ENCODE measurements around the gene RNF128. TPM values are rescaled to one million over a fixed set of nuclear protein-coding genes. Genes with fewer than 3 reads are reported as not detected.
A peak's percentile ranks its signal among the peaks of the same experiment; 100 is the strongest.
"Not testable (repeated sequence)": the region's sequence is repeated elsewhere in the genome, so short reads cannot be mapped to it uniquely, and the experiment has no call there.

Gene RNF128
- total RNA-seq, 1 experiment from 2014 or later = 0.30 TPM

GRCh38 chrX:106731590-106731989 lies 5.1 kb downstream of the RNF128 start:
- Histone ChIP-seq H3K9me3 (no peaks in the 10 kb centered on the region), H3K4me3 (no peak overlapping the region), H3K36me3 (no peaks in the 10 kb centered on the region), H3K27me3 (no peaks in the 10 kb centered on the region)
- no peak for DNase-seq

GRCh38 chrX:106734827-106735226 lies 8.3 kb downstream of the RNF128 start:
- no peak for DNase-seq
- Histone ChIP-seq H3K4me3 (no peak overlapping the region), H3K27me3 (no peaks in the 10 kb centered on the region), H3K36me3 (no peaks in the 10 kb centered on the region), H3K9me3 (no peaks in the 10 kb centered on the region)

DNA sequence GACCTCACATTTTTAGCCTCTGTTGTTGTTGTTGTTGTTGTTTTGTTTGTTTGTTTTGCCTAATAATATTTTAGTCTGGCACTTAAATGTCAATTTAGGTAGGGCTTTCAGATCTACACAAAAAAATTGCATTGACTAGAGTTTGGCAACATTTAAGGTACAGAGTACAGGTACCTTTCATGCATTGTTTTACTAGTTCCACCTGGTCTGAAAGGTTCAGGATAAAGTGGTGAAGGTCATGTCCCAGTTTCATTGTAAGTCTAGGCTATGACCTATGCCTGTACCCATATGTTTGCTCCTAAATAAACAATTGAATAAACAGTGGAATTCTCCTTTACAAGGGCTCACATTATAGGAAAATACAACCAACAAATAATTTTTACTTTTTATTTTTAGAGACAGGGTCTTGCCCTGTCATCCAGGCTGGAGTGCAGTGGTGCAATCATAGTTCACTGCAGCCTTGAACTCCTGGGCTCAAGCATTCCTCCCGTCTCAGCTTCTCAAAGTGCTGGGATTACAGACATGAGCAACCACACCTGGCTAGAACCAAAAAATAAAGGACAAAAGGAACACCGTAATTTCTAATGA lies 13.8 kb downstream of the RNF128 start:
- H3K36me3 ChIP-seq = no peaks in the 10 kb centered on the region
- H3K9me3 ChIP-seq = no peaks in the 10 kb centered on the region
- no peak overlapping the region for H3K4me3 ChIP-seq
- DNase-seq = no peak
- H3K27me3 ChIP-seq = no peaks in the 10 kb centered on the region

DNA sequence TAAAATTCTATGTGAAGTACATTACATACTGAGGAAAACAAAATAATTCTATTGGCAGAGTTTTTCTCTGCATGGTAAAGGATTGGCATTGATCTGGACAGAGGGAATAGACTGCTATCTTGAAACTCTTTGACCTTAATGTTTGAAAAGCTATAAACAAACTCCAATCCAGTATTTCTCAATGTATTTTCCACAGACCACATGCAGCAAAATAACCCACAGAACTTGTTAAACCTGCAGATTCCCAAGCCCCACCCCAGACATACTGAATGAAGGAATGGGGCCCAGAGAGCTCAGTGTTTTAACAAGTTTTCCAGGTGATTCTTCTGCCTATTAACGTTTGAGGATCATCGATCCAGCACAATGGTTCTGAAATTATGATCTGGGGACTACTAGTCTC lies 15.7 kb downstream of the RNF128 start:
- Histone ChIP-seq H3K27me3 (no peaks in the 10 kb centered on the region), H3K9me3 (no peaks in the 10 kb centered on the region), H3K4me3 (no peak overlapping the region), H3K36me3 (no peaks in the 10 kb centered on the region)
- no peak for DNase-seq

DNA sequence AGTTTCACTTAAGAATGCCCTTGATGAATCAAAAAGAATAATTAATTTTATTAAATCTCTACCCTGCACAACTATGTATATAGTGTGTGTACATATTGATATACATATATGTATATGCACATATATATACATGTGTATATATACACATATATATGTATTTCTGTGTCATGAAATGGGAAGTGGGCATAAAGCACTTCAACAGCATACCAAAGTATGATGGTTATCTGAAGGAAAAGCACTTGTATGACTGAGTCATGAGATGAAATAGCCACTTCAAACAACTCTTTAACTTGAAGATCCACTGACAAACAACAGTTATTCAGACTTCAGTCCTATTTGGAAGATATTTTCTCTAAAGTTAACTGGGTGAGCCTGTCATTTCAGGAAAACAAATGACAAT lies 16.3 kb downstream of the RNF128 start:
- Histone ChIP-seq H3K27me3 (no peaks in the 10 kb centered on the region), H3K36me3 (no peaks in the 10 kb centered on the region), H3K9me3 (no peaks in the 10 kb centered on the region), H3K4me3 (no peak overlapping the region)
- no peak for DNase-seq

GRCh38 chrX:106748377-106748776 lies 21.9 kb downstream of the RNF128 start:
- Histone ChIP-seq H3K36me3 (no peaks in the 10 kb centered on the region), H3K9me3 (no peaks in the 10 kb centered on the region), H3K27me3 (no peaks in the 10 kb centered on the region), H3K4me3 (no peak overlapping the region)
- no peak for DNase-seq

DNA sequence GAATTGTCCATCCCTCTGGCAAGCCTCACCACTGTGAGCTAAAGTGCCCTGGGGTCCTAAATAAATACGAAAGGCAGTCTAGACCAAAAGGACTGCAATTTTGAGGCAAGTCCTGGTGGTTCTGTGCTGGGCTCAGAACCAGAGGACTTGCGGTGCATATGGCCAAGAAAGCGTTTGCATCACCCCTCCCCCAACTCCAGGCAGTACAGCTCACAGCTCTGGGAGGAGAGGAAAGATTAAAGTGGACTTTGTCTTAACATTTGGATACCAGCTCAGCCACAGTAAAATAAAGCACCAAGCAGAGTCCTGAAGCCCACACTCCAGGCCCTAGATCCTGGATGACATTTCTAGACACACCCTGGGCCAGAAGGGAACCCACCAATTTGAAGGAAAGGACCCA lies 24.9 kb downstream of the RNF128 start:
- Histone ChIP-seq H3K36me3 (no peaks in the 10 kb centered on the region), H3K9me3 (no peaks in the 10 kb centered on the region), H3K4me3 (no peak overlapping the region), H3K27me3 (no peaks in the 10 kb centered on the region)
- no peak for DNase-seq

DNA sequence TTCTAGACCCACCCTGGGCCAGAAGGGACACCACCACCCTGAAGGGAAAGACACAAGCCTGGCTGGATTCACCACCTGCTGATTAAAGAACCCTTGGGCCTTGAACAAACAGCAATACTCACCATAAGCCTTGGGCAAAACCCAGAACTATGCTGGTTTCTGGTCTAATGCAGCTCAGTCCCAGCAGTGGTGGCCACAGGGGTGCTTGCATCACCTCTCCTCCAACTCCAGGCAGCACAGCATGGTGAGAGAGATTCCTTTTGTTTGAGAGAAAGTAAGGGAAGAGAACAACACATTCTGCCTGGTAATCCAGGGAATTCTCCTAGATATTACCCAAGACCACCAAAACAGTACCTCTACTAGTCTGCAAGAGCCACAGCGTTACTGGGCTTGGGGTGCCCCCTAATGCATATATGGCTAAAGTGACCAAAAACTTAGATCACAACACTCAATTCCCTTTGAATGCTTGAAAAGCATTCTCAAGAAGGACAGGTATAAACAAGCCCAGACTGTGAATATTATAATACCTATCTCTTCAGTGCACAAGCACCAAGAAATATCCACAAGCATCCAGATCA lies 25.7 kb downstream of the RNF128 start:
- DNase-seq = no peak
- Histone ChIP-seq H3K9me3 (no peaks in the 10 kb centered on the region), H3K27me3 (no peaks in the 10 kb centered on the region), H3K4me3 (no peak overlapping the region), H3K36me3 (no peaks in the 10 kb centered on the region)

DNA sequence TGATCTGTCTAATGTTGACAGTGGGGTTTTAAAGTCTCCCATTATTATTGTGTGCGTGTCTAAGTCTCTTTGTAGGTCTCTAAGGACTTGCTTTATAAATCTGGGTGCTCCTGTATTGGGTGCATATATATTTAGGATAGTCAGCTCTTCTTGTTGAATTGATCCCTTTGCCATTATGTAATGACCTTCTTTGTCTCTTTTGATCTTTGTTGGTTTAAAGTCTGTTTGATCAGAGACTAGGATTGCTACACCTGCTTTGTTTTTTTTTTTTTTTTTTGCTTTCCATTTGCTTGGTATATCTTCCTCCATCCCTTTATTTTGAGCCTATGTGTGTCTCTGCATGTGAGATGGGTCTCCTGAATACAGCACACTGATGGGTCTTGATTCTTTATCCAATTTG lies 42.8 kb downstream of the RNF128 start:
- not testable (repeated sequence) for H3K27me3 ChIP-seq, H3K4me3 ChIP-seq, H3K9me3 ChIP-seq, H3K36me3 ChIP-seq, DNase-seq

GRCh38 chrX:106774981-106775380 lies 48.5 kb downstream of the RNF128 start:
- Histone ChIP-seq H3K9me3 (no peaks in the 10 kb centered on the region), H3K36me3 (no peaks in the 10 kb centered on the region), H3K27me3 (no peaks in the 10 kb centered on the region), H3K4me3 (no peak overlapping the region)
- DNase-seq = no peak

- DNase-seq = no peak
- H3K4me3 ChIP-seq = no peak overlapping the region
- H3K9me3 ChIP-seq = no peaks in the 10 kb centered on the region
- no peaks in the 10 kb centered on the region for H3K36me3 ChIP-seq
- H3K27me3 ChIP-seq = no peaks in the 10 kb centered on the region
Measured at GRCh38 chrX:106780264-106780663, 53.8 kb downstream of the RNF128 start.

- Histone ChIP-seq H3K4me3 (no peak overlapping the region), H3K9me3 (no peaks in the 10 kb centered on the region)
- no peak for DNase-seq
Measured at GRCh38 chrX:106780664-106781377, 54.3 kb downstream of the RNF128 start.

DNA sequence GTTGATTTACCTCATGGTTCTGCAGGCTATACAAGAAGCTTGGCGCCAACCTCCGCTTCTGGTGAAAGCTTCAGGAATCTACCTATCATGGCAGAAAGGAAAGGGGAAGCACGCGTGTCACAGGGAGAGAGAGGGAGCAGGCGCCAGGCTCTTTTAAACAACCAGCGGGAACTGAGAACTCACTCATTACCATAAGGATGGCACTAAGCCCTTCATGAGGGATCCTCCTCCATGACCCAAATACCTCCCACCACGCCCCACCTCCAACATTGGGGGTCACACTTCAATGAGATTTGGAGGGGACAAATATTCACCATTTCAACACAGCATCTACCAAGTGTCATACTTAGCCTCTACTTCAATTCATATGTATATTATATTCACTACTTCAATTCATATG lies 57.2 kb downstream of the RNF128 start:
- H3K4me3 ChIP-seq = no peak overlapping the region
- no peaks in the 10 kb centered on the region for H3K9me3 ChIP-seq

More at GRCh38 chrX:106780664-106781377, 54.3 kb downstream of the RNF128 start:
- H3K36me3 ChIP-seq = no peaks in the 10 kb centered on the region
- H3K27me3 ChIP-seq = no peaks in the 10 kb centered on the region

DNA sequence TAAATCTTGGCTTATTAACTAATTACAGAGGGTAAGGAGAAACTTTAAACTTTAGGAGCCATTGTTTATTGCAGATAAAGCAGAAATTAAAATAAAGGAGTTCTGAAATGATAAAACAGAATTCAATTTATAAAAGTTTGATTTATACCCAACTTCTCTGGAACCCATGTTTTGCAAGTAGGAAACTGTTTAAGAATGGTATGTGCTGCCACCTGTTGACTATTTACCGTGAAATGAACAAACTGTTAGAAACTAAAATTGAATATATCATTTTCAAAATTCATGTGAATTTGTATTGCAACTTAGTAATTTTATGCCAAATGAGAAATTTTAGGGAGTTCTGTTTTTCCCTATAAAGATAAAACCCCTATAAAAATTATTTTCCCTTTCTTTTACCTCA lies 65.0 kb downstream of the RNF128 start:
- DNase-seq = no peak
- Histone ChIP-seq H3K27me3 (no peaks in the 10 kb centered on the region), H3K9me3 (no peaks in the 10 kb centered on the region), H3K36me3 (no peaks in the 10 kb centered on the region), H3K4me3 (no peak overlapping the region)

More for the DNA sequence above, 57.2 kb downstream of the RNF128 start:
- DNase-seq = no peak
- Histone ChIP-seq H3K36me3 (no peaks in the 10 kb centered on the region), H3K27me3 (no peaks in the 10 kb centered on the region)

- Histone ChIP-seq H3K9me3 (no peaks in the 10 kb centered on the region), H3K4me3 (peak overlapping the region; percentile 68), H3K27me3 (no peaks in the 10 kb centered on the region), H3K36me3 (no peaks in the 10 kb centered on the region)
- no peak for DNase-seq
Measured at GRCh38 chrX:106802063-106802387, 75.5 kb downstream of the RNF128 start.

- H3K36me3 ChIP-seq = no peaks in the 10 kb centered on the region
- peak; percentile 77 for DNase-seq
- H3K4me3 ChIP-seq = peak within 1 kb of the TSS; percentile 68
- H3K27me3 ChIP-seq = no peaks in the 10 kb centered on the region
- no peaks in the 10 kb centered on the region for H3K9me3 ChIP-seq
Measured at GRCh38 chrX:106802388-106803275, 76.1 kb downstream of the RNF128 start, which contains the start of gene TBC1D8B. Gene TBC1D8B (plus strand): TSS chrX:106802673. CDS start chrX:106802854, 181 bp downstream.
